Endothelial cell of umbilical vein (primary cell): ENCODE results near the gene CDC42BPB. TPM values are rescaled to one million over a fixed set of nuclear protein-coding genes. Genes with fewer than 3 reads are reported as not detected.

Experiments
- BruUV-seq: library from RNA; stranded (reverse); fragments of 400-500 nt; replicated peaks from 2 replicates; lab custom pipeline; 2021; lab: Mats Ljungman, UMichigan
- CTCF ChIA-PET: fragments of 300-600, 350-600 bp; sonication (Branson Sonifier 250); formaldehyde crosslinking; loops from one replicate; lab custom pipeline; 2021; ENCODE audit warnings: antibody characterized with exemption, inconsistent platforms; lab: Charles Lee
- POLR2A ChIA-PET: fragments of 300-600, 350-600 bp; sonication (Branson Sonifier 250); formaldehyde crosslinking; loops from one replicate; lab custom pipeline; 2021; ENCODE audit warnings: antibody characterized with exemption, inconsistent platforms; lab: Charles Lee
- DNase-seq: peaks from one replicate; pipeline ENCODE4 v3.0.0-alpha.2; 2011; ENCODE audit warnings: low read depth, low spot score
- FAIRE-seq: peaks from 2 replicates; lab custom pipeline; 2011; peaks lifted over from hg19 to GRCh38; lab: Jason Lieb, UNC
- H2AFZ ChIP-seq: 2 replicates; pipeline ENCODE4 v1.6.0; 2012; ENCODE audit warnings: low read depth, low read length, control low read depth, inconsistent platforms
- H3K27ac ChIP-seq: 2 replicates; pipeline ENCODE4 v1.5.1; 2011; ENCODE audit warnings: low read depth, mild to moderate bottlenecking, control low read depth, low read length, moderate library complexity; ENCODE audit not compliant: insufficient read depth
- H3K27me3 ChIP-seq, 2 experiments: 2 replicates each; pipeline versions ENCODE4 v1.6.0 to v1.6.1; 2011; ENCODE audit warnings: low read length in 2 of 2, mixed read lengths in 1 of 2; ENCODE audit not compliant: control insufficient read depth in 2 of 2, insufficient read depth in 2 of 2
- H3K36me3 ChIP-seq, 2 experiments: 2 replicates in 1 of 2; 3 replicates in 1 of 2; pipeline ENCODE4 v1.5.1; 2011; ENCODE audit warnings: low read length in 2 of 2, mild to moderate bottlenecking in 1 of 2, moderate library complexity in 1 of 2; ENCODE audit not compliant: control insufficient read depth in 2 of 2, insufficient read depth in 2 of 2; ENCODE audit errors: extremely low read depth in 1 of 2
- H3K4me1 ChIP-seq: 3 replicates; pipeline ENCODE4 v1.5.1; 2011; ENCODE audit warnings: mild to moderate bottlenecking, low read length; ENCODE audit not compliant: control insufficient read depth, insufficient read depth; ENCODE audit errors: extremely low read depth
- H3K4me2 ChIP-seq: 2 replicates; pipeline ENCODE4 v1.6.1; 2011; ENCODE audit warnings: low read length, control low read depth, mixed read lengths; ENCODE audit not compliant: insufficient read depth
- H3K4me3 ChIP-seq, 3 experiments: fragments of 200-600 bp in 1 of 3; sonication (generic), shearing (Covaris generic) in 1 of 3; replicated peaks in 1 of 3; 2 replicates each; pipeline ENCODE4 v1.5.1; 2011 to 2016; ENCODE audit warnings: control low read depth in 3 of 3, low read length in 3 of 3, mild to moderate bottlenecking in 2 of 3, inconsistent platforms in 1 of 3, low read depth in 1 of 3, moderate library complexity in 1 of 3; ENCODE audit not compliant: insufficient read depth in 1 of 3
- H3K79me2 ChIP-seq: 2 replicates; pipeline ENCODE4 v1.6.0; 2012; ENCODE audit warnings: low read length, inconsistent platforms; ENCODE audit not compliant: control insufficient read depth, insufficient read depth
- H3K9ac ChIP-seq: replicated peaks from 2 replicates; pipeline ENCODE3; 2011; ENCODE audit warnings: low read length, control low read depth; ENCODE audit not compliant: insufficient read depth; ENCODE audit errors: extremely low read depth
- H3K9me1 ChIP-seq: replicated peaks from 3 replicates; pipeline ENCODE4 v1.6.0; 2011; ENCODE audit warnings: mild to moderate bottlenecking, low read length; ENCODE audit not compliant: control insufficient read depth, insufficient read depth; ENCODE audit errors: extremely low read depth
- H3K9me3 ChIP-seq: replicated peaks from 2 replicates; pipeline ENCODE4 v1.5.1; 2012; ENCODE audit warnings: low read length, inconsistent platforms; ENCODE audit not compliant: control insufficient read depth, insufficient read depth
- H4K20me1 ChIP-seq: replicated peaks from 2 replicates; pipeline ENCODE3; 2011; ENCODE audit warnings: mild to moderate bottlenecking, low read length; ENCODE audit not compliant: control insufficient read depth, insufficient read depth; ENCODE audit errors: extremely low read depth
- EZH2 ChIP-seq: IDR thresholded peaks from 2 replicates; pipeline ENCODE4 v1.6.1; 2012; ENCODE audit warnings: borderline replicate concordance, low read depth, mild to moderate bottlenecking, moderate library complexity, low read length, inconsistent platforms; ENCODE audit not compliant: severe bottlenecking
- FOS ChIP-seq: IDR thresholded peaks from 2 replicates; pipeline ENCODE4 v1.6.1; 2011; ENCODE audit warnings: mild to moderate bottlenecking, low read length, moderate library complexity, borderline replicate concordance; ENCODE audit not compliant: insufficient read depth
- GATA2 ChIP-seq: IDR thresholded peaks from 2 replicates; pipeline ENCODE4 v1.7.0; 2011; ENCODE audit warnings: low read depth, mild to moderate bottlenecking, moderate library complexity, mixed read lengths, low read length; ENCODE audit not compliant: insufficient read length, insufficient read depth
- JUN ChIP-seq: IDR thresholded peaks from 2 replicates; pipeline ENCODE4 v1.6.1; 2011; ENCODE audit warnings: borderline replicate concordance, low read depth; ENCODE audit not compliant: insufficient read length, insufficient read depth
- MAX ChIP-seq: IDR thresholded peaks from 2 replicates; pipeline ENCODE4 v1.6.1; 2011; ENCODE audit not compliant: insufficient read depth, insufficient read length
- MYC ChIP-seq: IDR thresholded peaks from one replicate; pipeline ENCODE4 v1.6.1; 2011; ENCODE audit warnings: mild to moderate bottlenecking, low read depth, low read length
- POLR2A ChIP-seq: IDR thresholded peaks from 2 replicates; pipeline ENCODE4 v1.6.1; 2012; ENCODE audit warnings: low read depth, mild to moderate bottlenecking, control low read depth, low read length
- POLR2AphosphoS5 ChIP-seq: IDR thresholded peaks from 2 replicates; pipeline ENCODE4 v1.6.1; 2012; ENCODE audit warnings: low read depth, mild to moderate bottlenecking, control low read depth, low read length, moderate library complexity; ENCODE audit not compliant: insufficient read depth
- dilution Hi-C: fragments of 300-500 bp; cut with MboI; formaldehyde crosslinking; loops from one replicate; pipeline ENCODE4 v1.15.0; 2019; ENCODE audit warnings: low sequenced_read_pairs; ENCODE audit not compliant: extremely low pct_ligation_motif_present
- intact Hi-C: fragments of 100-400 bp; cut with micrococcal nuclease; formaldehyde crosslinking; loops from one replicate; pipeline ENCODE4 v1.10.0; 2022
- polyA plus RNA-seq, 4 experiments: library from polyadenylated mRNA; depleted of rRNA in 3 of 4; stranded (reverse) in 3 of 4; unstranded in 1 of 4; fragments of >200 nt; gene quantifications; 2 replicates each; pipeline versions ENCODE4 v1.2.1 to v1.2.3, GENCODE V29; 2011 to 2012; ENCODE audit warnings: missing spikeins in 1 of 4
- total RNA-seq: library from RNA; stranded (reverse); gene quantifications from 2 replicates; pipeline ENCODE4 v1.2.3, GENCODE V29; 2021
- TF ChIP-seq, protein P1 (sequence below), 2 donors: IDR thresholded peaks; 1 replicate in 1 of 2; 2 replicates in 1 of 2; pipeline ENCODE4 v1.5.1; 2011; ENCODE audit warnings: low read length in 2 of 2, mild to moderate bottlenecking in 2 of 2, moderate library complexity in 2 of 2, control low read depth in 1 of 2, inconsistent platforms in 1 of 2, low read depth in 1 of 2; ENCODE audit not compliant: insufficient read depth in 1 of 2; ENCODE audit errors: extremely low read depth in 1 of 2

The CDC42BPB gene
- total and polyA plus RNA-seq, 2 donors (not counting 3 experiments of a cell fraction or from before 2014, with no cell fraction given), result 82.6 to 131 TPM

DNA sequence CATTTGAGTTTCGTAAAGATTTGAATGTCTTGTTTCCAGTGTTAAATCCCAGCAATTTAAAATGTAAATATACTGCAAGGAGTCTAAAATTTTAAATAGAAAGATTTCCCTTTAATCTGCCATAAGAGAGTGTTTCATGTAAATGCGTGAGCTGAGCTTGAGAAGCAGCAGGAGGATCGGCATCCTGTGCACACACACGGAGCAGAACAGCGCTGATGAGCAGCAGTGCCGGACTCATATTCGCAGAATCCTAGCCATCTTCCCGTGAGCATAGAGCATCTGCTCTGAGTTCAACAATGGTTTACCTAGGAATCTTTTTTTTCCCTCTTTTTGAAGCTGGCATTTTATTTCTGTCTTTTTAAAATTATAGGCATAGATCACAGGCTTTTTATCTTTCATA, 164.7 kb downstream of the CDC42BPB start:
- BruUV-seq, result no TSS peak
- no peaks in the 10 kb centered on the region for H3K79me2 ChIP-seq
- no peak for TF ChIP-seq FOS
- no peak for TF ChIP-seq POLR2AphosphoS5
- TF ChIP-seq, protein P1, sequence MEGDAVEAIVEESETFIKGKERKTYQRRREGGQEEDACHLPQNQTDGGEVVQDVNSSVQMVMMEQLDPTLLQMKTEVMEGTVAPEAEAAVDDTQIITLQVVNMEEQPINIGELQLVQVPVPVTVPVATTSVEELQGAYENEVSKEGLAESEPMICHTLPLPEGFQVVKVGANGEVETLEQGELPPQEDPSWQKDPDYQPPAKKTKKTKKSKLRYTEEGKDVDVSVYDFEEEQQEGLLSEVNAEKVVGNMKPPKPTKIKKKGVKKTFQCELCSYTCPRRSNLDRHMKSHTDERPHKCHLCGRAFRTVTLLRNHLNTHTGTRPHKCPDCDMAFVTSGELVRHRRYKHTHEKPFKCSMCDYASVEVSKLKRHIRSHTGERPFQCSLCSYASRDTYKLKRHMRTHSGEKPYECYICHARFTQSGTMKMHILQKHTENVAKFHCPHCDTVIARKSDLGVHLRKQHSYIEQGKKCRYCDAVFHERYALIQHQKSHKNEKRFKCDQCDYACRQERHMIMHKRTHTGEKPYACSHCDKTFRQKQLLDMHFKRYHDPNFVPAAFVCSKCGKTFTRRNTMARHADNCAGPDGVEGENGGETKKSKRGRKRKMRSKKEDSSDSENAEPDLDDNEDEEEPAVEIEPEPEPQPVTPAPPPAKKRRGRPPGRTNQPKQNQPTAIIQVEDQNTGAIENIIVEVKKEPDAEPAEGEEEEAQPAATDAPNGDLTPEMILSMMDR (IDR thresholded peaks at IDR 0.05; ENCODE audit: extremely low read depth in 1 of 2, insufficient read depth in 1 of 2, low read depth in 1 of 2, low read length in 2 of 2), result no peak
- TF ChIP-seq GATA2, result no peak
- no peak for TF ChIP-seq JUN
- no peak for TF ChIP-seq EZH2
- no peak for TF ChIP-seq MYC
- TF ChIP-seq POLR2A, result no peak
- TF ChIP-seq MAX, result no peak
- DNase-seq (no peak), FAIRE-seq (no peak)
- dilution Hi-C loops, result no loop called here
- H3K4me2 ChIP-seq, result no peak overlapping the region
- no peaks in the 10 kb centered on the region for H3K27me3 ChIP-seq
- peaks cover 0 to 5% of the 10 kb centered on the region in 2 experiments for H3K36me3 ChIP-seq
- no peak overlapping the region for H3K9ac ChIP-seq
- CTCF ChIA-PET, result no interaction called here
- H4K20me1 ChIP-seq, result no peaks in the 10 kb centered on the region
- H3K27ac ChIP-seq, result no peak overlapping the region
- no peak overlapping the region for H2AFZ ChIP-seq
- H3K4me1 ChIP-seq, result no peaks in the 10 kb centered on the region
- intact Hi-C loops, result no loop called here
- POLR2A ChIA-PET, result no interaction called here
- no peaks in the 10 kb centered on the region for H3K9me1 ChIP-seq
- H3K4me3 ChIP-seq, result no peak overlapping the region
- no peaks in the 10 kb centered on the region for H3K9me3 ChIP-seq
